Brain pericyte (primary cell): Measurements from ENCODE around the gene LNPEP.
"Not testable (repeated sequence)": the region's sequence is repeated elsewhere in the genome, so short reads cannot be mapped to it uniquely, and the experiment has no call there.

Experiments
- DNase-seq: peaks from one replicate; pipeline ENCODE4 v3.0.0-alpha.2; 2012; ENCODE audit warnings: low read depth, low spot score

Gene LNPEP

DNA sequence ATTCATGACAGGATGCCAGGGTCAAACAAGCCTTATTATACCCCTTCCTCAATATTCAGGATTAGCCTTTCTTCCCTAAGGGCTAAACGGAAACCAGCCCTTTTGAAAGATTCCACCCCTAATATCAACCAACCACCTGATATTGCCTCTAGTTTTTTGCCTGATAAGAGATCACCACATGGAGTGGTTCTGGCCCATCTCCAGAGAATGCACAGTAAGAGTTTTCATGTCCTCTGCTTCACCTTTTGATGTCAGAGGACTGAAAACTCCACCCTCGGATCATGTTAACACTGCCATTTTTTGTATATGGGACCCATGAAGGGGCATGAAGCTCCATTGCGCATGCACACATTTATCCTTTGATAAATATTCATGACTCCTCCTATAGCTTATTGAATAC is 5.8 kb upstream of the LNPEP start:
- no peak for DNase-seq

DNA sequence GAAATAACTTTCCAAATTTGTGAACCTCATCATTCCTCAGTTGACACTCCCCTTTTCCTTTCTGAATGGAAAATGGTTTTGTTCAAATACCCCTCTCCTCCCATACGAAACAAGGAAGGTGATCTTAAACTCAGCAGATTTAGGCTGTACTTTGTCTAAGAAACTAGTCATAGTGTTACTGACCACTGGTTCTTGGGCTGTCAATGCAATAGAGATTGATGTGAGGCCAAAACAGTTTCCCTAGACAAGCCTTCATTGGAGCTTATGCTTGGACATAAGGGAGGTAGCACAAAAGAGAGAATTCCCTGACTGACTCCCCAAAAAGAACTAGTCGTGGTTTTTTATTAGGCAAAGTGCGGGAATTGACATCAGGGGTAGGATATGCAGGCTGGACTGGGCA is 5.3 kb upstream of the LNPEP start:
- DNase-seq: no peak

GRCh38 chr5:96931037-96931436 is 4.8 kb upstream of the LNPEP start:
- not testable (repeated sequence) for DNase-seq

- DNase-seq: no peak
Observed at GRCh38 chr5:96931605-96932004, 4.3 kb upstream of the LNPEP start.

DNA sequence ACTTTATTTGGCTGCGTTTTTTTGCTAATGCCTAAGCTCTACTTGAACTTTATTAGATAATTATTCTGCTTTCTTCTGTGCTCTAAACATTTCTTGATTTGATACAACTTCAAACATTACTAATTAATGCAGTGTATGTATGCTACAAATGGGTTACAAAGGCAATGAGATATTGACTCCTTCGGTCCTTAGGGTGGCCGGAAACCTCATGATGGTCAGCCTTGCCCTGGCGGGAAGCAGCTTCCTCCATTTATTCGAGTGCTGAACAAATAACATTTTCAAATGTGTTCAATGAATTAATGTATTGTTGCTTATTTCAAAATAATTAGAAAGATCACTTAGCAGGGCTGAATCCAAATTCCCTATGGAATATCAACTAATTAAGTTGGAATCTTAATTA is 3.9 kb upstream of the LNPEP start:
- DNase-seq: no peak

DNA sequence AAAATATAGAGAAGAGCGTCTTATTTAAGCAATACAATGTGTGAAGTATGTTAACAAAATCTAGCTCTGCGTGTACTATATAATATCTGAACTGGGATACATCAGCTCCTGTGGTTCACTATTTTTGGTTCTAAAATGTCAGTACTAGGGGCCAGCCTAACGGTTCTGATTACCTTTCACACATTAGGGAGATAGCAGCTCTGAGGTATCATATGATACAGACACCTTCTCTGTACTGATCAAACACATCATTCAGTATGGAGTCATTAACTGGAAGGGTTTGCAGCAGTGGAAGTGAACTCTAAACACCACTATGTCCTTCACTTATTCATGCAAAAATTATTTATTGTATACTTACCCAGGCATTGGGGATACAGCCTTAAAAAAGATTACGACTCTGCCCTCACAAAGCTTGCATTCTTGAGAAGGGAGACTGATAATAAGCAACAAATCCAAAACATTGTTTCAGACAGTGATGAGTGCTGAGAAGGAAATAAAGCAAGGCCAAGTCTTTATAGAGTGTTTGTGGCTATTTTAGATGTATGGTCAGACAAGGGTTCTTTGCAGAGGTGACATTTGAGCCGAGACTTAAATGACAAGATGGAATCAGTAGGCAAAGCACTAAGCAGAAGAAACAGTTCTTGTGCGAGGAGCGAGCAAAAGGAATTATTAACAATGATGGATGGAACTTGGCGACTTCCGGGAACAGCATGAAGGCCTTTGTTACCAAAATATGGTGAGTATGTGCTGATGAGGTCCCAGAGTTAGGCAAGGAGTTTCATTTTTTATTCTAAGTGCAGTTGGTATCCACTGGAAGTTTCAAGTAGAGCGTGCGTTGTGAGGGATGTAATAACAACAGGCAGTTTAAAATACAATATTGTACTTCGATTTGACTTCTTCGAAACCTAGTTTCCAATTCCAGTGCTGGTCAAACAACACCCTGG is 1.8 kb upstream of the LNPEP start:
- DNase-seq: peak; percentile 6

DNA sequence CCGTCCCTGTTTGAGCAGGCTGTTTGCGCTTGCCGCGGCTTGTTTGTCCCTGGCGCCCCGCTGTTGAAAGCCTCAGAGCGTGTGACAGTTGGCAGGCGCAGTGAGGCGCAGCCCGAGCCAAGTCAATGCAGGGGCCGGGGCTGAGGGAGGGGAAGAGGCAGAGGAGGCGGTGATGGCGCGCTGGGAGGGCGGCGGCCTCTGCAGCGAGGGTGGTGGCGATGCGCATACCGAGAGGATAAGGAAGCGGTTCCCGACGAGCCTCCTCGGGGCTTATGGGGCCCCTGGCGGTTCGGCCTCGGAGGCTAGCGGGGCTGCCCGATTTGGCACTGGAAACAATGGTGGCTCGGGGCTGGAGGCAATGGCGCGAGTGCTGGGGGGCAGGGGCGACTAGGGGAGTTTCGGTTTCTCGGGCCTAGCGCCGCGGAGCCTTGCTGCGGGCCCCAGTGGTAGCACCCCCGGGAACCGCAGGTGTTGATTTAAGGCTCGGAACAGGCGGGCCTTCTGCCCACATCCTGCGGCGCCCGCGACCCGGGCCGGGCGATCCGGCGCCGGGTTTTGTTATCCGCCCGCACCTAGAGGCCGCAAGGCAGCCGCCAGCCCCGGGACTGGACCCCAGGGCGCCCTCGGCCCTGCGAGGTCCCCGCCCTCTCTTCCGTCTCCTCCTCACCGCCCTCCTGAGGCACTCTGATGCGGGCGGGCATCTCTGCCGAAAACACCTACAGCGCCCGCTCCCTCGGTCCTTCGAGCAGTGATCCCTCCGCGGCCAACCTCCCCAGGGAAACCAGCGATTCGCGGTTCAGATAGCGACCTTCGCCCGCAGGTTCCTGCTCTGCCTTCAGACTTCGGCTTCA is 947 bp upstream of the LNPEP start:
- DNase-seq: peak; percentile 83

DNA sequence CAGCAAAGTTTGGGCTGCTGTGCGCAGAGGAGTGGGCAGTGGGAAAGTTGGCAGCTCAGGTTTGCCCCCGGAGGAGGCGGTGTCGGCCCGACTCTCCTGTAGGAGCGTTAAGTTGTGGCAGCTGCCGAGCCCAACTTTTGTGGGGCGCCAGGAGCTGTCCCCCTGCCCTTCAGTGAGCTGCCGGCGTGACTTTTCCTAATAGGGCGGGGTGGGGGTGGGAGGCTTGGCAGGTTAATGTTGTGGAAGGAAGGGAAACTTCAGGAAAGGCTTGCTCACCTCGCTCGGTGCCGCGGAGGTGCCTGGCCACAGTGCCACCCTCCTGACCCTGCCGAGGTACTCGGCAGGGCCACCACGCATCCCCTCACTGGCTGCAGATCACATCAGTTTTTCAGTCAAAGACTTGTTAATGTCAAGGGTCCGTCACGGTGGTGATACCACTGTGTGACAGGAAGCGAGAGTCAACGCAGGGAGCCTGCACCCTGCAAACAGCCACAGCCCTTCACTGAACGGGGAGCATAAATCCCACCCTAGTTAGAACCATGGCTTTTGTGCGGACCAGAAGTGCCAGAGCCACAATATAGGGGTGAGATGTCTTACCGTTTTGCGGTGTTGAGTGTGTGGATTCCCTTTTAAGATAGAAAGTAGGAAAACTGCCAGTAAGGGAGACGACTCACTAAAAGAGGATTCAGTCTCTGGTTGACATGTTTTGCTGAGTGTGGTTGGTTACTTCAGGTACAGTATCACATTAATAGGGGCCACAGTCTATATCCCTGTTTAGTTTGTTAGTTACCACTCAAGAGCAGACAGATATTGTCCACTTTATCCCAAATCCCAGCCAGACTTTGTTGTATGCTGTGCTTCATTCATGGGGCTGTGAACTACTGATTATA is 796 bp downstream of the LNPEP start:
- no peak for DNase-seq

DNA sequence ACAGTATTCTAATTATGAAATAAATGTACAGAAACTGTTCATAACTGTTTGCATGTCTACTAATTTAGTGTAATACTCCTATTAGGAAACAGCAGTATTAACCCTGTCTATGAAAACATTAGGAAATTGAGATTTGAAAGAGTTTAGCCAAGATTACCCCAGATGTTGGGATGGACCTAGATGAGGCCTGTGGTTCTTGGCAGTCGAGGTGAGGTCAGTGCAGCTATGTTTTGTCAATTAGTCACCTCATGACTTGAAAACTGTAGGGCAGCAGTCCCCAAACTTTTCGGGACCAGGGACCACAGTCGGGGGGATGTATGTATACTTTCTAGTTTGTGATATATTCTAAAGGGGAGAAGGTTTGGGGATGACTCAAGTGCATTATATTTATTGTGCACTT is 4.7 kb downstream of the LNPEP start:
- no peak for DNase-seq

- no peak for DNase-seq
Observed at GRCh38 chr5:96941140-96941539, 5.3 kb downstream of the LNPEP start.

DNA sequence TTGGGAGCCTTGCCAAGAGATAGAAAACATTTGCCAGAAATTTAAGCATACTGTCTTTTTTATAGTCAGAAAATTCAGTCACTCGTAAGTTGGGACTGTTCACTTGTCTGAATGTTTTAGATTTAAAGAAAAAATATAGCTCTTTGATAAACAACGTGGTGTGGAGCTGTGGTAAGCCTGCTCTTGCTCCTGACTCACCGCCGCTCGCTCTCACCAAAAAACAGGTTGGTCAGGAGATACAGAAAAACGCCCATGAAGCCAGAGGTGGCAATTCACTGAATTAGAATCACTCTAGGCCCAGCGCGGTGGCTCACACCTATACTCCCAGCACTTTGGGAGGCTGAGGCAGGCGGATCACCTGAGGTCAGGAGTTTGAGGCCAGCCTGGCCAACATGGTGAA is 6.2 kb downstream of the LNPEP start:
- no peak for DNase-seq

GRCh38 chr5:96942911-96943310 is 7.0 kb downstream of the LNPEP start:
- no peak for DNase-seq

GRCh38 chr5:96943799-96944198 is 7.9 kb downstream of the LNPEP start:
- DNase-seq: no peak

- no peak for DNase-seq
Observed at GRCh38 chr5:96945144-96945897, 9.4 kb downstream of the LNPEP start.

GRCh38 chr5:96946381-96946780 is 10.5 kb downstream of the LNPEP start:
- DNase-seq: no peak

GRCh38 chr5:96952118-96952750 is 16.4 kb downstream of the LNPEP start:
- DNase-seq: no peak

DNA sequence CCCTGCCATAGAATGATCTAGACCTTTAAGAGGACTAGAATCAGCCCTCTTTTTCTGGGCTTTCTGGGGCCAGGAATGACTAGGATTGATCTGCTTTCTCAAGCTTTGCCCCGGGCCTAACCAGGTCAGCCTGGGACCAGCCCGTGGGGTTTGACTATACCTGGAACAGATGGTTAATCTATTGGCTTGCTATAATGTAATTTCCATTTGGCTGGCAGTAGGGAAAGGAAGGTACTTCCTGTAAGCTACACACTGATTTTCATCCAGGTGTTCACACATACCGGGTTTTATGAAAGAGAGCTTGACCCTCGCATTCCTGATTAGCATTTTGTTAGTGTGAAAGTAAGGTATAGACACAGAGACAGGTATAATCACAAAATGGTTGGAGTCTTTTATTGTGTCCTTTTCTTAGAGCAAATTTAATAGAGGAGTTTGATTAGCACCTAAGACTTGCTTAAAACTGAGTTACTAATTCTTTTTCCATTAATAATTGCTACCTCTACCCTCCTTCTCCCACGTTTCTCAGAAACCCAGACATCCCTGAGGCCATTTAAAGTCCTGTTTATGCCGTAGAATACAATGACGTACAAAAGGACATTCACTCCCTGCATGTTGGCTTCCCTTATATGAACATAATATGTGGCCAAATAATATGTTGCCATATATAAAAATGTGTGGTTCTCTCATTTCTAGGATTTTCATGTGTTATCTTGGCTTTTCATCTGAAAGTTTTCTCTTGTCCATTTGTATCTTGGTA is 17.3 kb downstream of the LNPEP start:
- no peak for DNase-seq

GRCh38 chr5:96957254-96958049 is 21.6 kb downstream of the LNPEP start:
- DNase-seq: no peak

DNA sequence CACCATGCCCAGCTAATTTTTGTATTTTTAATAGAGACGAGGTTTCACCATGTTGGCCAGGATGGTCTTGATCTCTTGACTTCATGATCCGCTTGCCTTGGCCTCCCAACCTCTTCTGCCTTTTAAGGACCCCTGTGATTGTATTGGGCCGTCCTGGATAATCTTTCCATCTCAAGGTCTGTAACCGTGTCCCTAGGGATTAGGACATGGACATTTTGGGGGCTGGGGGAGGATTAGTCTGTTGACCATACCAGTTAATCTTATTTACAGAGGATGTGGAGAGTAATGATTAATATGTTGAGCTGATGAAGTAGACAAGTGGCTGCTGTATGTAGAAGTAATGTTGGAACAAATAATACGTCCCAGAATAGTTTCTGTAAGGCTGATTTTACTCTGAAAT is 23.1 kb downstream of the LNPEP start:
- DNase-seq: no peak
